LNCaP clone FGC (cell line): ENCODE results near the gene KIFC3.
"Not testable (repeated sequence)": the region's sequence is repeated elsewhere in the genome, so short reads cannot be mapped to it uniquely, and the experiment has no call there.

Experiments
- DNase-seq: peaks from one replicate; pipeline ENCODE4 v3.0.0-alpha.2; 2011; ENCODE audit warnings: low read depth
- H3K4me3 ChIP-seq: 2 replicates; pipeline ENCODE4 v1.5.1; 2011; ENCODE audit warnings: mild to moderate bottlenecking, low read depth, low read length, control low read depth
- TF ChIP-seq, protein P1 (sequence below): IDR thresholded peaks from 2 replicates; pipeline ENCODE4 v1.5.1; 2012; ENCODE audit warnings: mild to moderate bottlenecking; ENCODE audit not compliant: control insufficient read depth, insufficient read depth; ENCODE audit errors: extremely low read depth

The KIFC3 gene

DNA sequence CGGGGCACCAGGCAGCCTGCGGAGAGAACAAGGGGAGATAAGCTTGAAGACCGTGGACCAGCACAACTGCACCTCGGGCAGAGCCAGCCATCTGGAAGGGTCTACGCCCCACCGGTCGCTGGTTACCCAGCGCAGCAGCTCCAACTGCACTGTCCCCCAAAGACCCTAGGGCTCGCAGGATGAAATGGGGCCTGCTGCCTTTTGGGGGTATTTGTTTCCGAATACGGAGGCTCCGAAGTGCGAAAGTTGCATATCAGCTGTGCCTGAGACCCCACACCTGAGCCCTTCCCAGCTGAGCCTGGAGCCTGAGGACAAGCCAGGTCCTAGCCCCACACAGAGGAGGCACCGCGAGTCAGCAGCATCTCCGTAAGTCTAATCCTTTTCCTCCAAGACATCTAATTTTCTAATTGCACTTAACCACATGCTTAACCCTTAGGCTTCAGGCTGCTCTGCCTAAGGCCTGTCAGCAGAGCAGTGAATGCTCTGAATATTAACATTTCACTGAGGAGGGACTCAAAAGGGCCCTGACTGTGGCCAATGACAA lies 4.0 kb downstream of the KIFC3 start:
- peak overlapping the region; percentile 42; the same call in 1 of the 2 replicates for H3K4me3 ChIP-seq
- TF ChIP-seq, protein P1, sequence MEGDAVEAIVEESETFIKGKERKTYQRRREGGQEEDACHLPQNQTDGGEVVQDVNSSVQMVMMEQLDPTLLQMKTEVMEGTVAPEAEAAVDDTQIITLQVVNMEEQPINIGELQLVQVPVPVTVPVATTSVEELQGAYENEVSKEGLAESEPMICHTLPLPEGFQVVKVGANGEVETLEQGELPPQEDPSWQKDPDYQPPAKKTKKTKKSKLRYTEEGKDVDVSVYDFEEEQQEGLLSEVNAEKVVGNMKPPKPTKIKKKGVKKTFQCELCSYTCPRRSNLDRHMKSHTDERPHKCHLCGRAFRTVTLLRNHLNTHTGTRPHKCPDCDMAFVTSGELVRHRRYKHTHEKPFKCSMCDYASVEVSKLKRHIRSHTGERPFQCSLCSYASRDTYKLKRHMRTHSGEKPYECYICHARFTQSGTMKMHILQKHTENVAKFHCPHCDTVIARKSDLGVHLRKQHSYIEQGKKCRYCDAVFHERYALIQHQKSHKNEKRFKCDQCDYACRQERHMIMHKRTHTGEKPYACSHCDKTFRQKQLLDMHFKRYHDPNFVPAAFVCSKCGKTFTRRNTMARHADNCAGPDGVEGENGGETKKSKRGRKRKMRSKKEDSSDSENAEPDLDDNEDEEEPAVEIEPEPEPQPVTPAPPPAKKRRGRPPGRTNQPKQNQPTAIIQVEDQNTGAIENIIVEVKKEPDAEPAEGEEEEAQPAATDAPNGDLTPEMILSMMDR = no peak

GRCh38 chr16:57797526-57798266 lies 4.6 kb downstream of the KIFC3 start:
- TF ChIP-seq, protein P1 = no peak
- DNase-seq = no peak
- H3K4me3 ChIP-seq = peak overlapping the region; percentile 42

More for the DNA sequence above, 4.0 kb downstream of the KIFC3 start:
- DNase-seq = no peak

DNA sequence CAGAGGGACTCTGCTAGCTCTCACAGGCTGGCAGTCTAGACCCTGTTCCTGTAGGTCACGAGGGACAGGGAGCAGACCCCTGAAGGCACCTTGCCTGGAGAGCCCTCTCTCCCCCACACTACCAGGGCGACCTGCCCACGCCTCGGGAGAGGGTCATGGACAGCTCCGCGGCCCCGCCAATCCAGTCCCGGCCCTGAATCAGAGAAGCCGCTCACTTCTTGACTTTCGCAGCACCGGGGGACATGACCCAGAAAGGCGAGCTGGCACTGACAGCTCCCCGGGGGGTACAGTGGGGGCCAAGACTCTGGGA lies 5.1 kb downstream of the KIFC3 start:
- no peak for DNase-seq
- H3K4me3 ChIP-seq = peak overlapping the region; percentile 42
- TF ChIP-seq, protein P1 = no peak

DNA sequence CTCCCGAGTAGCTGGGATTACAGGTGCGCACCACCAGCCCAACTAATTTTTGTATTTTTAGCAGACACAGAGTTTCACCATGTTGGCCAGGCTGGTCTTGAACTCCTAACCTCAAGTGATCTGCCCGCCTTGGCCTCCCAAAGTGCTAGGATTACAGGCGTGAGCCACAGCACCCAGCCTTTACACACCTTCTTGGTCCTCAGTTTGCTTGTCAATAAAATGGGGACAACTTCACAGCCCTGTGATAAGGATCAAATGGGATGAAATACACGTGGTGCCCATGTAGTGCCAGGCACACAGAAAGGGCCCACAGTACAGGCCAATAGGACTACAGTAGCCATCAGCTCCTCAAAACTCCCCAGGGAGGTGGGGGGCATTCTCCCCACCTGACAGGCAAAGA lies 6.3 kb downstream of the KIFC3 start:
- not testable (repeated sequence) for DNase-seq, H3K4me3 ChIP-seq

- H3K4me3 ChIP-seq = no peak overlapping the region
- DNase-seq = peak; percentile 39
- TF ChIP-seq, protein P1 = peak; percentile 72
Observed at GRCh38 chr16:57795431-57795878, 6.8 kb downstream of the KIFC3 start.

DNA sequence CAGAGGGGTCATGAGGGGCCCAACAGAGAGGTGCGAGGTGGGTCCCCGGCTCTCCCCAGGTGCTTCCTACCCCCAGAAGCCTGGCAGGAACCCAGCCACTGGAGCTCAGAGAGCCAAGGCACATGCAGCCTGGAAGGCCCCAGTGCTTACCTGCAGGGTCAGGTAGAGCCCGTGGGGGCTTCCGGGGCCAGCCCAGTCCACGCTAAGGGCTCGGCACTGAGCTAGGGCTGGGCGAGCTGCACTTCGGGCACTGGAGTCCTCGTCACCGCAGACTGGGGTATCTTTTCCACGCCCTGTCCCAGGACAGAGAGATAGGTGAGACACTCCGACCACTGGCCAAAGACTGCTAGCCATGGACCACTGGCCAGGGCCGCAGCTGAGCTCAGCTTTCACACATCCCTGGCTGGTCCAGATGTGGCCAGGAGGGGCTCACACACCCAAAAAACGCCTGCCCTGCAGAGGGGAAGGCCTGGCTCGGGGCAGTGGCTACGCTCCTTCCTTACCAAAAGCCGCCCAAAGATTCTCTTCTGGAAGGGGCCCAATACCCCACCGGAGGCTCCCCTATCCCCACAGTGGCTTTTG lies 7.4 kb downstream of the KIFC3 start:
- TF ChIP-seq, protein P1 = no peak
- H3K4me3 ChIP-seq = no peak overlapping the region
- no peak for DNase-seq

GRCh38 chr16:57791893-57792461 lies 10.3 kb downstream of the KIFC3 start:
- H3K4me3 ChIP-seq = no peak overlapping the region
- TF ChIP-seq, protein P1 = no peak
- DNase-seq = no peak
